Ramos (cell line): ENCODE results near the gene SIMC1.
"Not testable (repeated sequence)": the region's sequence is repeated elsewhere in the genome, so short reads cannot be mapped to it uniquely, and the experiment has no call there.

Experiments
- in situ Hi-C: fragments of 300-500 bp; cut with MboI; formaldehyde crosslinking; loops from one replicate; pipeline ENCODE4 v1.14.3; 2022; ENCODE audit warnings: low sequenced_read_pairs; ENCODE audit not compliant: unreplicated experiment

SIMC1 gene

GRCh38 chr5:176290057-176290840 lies 52.0 kb downstream of the SIMC1 start:
- in situ Hi-C loops: not testable (repeated sequence)

- in situ Hi-C loops: not testable (repeated sequence)
These were observed 67.1 kb downstream of the SIMC1 start for GRCh38 chr5:176305356-176305755.

- in situ Hi-C loops: no loop called here
These were observed 79.5 kb downstream of the SIMC1 start for GRCh38 chr5:176317534-176318374.

DNA sequence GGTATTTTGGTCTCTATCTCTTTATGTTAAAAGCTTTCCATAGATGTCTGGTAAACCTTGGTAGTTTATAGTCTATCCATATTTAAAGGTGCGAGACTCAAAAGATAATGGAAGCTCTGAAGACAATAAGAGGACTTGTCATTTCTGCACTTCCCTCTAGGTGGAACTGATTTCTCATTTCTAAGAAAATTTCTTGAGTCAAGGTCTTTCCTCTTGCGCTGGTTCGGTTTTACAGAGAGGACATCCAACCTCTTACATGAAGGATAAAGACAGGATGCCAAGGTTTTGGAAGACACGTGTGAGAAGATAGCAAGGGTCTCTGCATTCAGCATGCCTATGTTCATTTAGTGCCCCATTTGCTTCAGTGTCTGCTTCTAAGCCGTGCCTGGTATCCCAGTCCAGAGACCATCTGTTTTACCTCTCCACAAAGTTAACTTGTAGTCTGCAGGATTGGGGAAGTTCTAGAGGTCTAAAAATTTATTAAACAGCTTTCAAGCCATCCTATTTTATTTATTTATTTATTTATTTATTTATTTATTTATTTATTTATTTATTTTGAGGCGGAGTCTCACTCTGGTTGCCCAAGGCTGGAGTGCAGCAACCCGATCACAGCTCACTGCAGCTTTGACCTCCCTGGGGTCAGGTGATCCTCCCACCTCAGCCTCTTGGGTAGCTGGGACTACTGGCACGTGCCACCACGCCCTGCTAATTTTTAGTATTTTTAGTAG lies 81.8 kb downstream of the SIMC1 start:
- in situ Hi-C loops: no loop called here

DNA sequence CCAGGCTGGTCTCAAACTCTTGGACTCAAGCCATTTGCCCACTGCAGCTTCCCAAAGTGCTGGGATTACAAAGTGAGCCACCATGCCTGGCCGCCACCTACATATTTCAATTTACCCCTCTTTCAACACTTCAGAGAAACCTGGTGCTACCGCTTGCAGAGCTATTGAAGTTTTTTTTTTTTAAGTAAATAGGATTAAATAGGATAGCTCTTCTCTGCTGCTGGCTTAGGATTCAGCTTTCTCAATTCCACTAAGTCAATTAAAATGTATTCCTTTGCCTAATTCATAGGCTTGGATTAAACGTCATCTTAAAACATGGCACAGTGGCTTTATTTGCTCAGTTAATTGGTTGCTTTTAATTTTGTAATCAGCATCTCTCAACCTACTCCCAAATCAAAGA lies 82.4 kb downstream of the SIMC1 start:
- in situ Hi-C loops: no loop called here

DNA sequence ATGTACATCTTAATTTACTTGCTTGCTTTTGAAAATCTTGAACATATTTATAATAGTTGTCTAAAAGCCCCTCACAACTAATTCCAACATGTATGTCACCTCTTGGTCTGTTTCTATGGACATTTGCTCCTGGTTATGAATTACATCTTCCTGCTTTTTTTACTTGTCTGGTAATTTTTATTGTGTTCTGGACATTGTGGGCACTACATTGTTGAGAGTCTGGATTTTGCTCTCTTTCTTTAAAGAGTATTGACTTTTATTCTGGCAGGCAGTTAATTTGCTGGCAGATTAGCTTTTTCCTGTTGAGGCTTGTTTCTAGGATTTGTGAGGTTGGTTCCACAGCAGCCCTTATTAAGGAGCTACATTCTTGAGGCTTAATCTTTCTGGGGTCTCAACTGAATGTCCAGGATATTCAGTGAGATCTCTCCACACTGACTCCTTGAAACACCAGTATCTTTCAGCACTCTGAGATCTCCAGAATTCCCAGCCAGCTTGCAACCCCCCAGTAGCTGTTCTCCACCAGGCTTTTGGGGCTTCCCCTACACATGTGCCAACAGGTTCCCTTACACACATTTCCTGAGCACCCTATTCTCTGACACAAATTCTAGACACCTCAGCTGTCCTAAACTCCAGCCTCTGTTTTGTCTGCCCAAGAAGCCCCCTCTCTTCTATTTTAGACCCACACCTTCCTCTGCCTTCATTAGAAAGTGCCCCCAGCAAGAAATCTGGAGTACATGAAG lies 96.0 kb downstream of the SIMC1 start:
- in situ Hi-C loops: no loop called here

- in situ Hi-C loops: no loop called here
These were observed 99.7 kb downstream of the SIMC1 start for GRCh38 chr5:176337913-176338312.

GRCh38 chr5:176339304-176339703 lies 101.1 kb downstream of the SIMC1 start:
- in situ Hi-C loops: no loop called here

- in situ Hi-C loops: no loop called here
These were observed 103.3 kb downstream of the SIMC1 start for GRCh38 chr5:176341325-176342157.

DNA sequence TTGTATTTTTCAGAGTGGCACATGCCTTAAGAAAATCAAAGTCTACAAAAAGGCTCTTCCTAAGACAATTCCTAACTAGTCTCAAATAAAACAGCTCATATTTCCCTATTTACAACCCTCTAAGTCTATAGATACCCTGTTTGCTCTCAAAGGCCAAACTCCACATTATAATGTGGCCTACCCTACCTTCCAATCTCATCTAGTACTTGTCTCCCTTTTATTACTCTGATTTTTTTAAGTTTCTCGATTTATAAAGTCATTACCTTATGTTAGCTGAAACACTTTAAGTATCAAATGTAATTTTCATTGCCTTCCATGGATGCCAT lies 103.9 kb downstream of the SIMC1 start:
- in situ Hi-C loops: no loop called here

DNA sequence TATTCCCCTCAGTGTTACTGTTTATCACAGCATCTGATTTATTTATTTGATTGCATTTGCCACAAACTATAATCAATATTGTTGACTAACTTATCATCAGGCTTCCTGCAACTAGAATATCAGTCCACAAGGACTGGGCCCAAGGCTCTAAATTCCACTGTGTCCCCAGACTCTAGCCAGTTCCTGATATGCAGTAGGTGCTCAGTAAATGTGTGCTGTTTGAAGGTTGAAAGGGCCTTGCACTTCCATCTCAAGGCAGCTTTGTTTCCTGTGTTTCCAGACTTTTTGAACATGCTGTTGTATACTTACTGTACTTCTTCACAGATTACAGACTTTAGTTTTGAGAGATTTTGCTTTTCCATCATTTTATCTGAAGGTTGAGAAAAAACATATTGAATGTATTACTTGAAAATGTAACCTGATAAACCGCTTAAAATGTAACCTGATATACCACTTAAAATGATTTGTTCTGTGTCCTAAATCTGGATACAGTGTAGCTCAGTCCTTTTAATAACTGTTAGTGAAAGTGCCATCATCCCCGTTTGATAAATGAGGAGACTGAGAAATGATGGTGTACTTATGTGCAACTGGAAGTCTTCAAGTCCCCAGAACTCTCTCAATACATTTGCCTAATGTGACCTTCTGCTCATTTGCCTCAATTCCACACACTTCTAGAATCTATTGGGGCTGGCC lies 104.7 kb downstream of the SIMC1 start:
- in situ Hi-C loops: no loop called here

GRCh38 chr5:176350416-176350815 lies 112.2 kb downstream of the SIMC1 start:
- in situ Hi-C loops: no loop called here

DNA sequence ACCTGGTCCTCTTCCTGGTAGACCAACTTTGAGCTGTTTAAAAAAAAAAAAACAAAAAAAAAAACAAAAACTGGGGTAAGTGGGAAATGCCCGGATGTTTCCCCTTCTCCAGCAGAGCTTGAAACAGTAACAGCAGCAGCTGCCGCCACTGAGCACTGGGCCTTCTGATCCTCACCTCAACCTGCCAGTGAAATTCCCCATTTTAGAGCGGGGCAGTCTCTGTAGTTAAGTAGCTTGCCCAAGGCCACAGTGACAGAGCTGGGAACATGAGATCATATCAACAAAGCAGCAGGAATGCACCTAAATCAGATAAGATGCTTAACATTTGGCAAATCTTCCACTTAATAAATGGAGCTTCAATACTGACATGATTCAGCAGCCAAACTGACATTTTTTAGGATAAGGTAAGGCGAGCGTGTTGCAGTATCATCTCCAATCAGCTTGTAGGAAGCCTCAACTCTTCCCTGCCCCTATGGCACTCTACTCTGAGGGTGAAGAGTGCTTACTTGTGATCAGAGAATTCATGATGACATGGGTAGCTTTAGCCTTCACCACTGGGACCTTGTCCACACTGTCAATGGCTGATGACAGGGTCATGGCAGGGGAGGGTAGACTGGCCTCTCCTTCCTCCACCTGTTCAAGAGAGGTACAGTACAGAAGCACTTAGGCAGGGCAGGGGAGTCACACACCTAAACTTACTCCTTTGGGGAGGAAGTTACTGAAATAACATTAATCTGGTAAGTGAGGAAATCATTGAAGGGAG lies 114.1 kb downstream of the SIMC1 start:
- in situ Hi-C loops: no loop called here

DNA sequence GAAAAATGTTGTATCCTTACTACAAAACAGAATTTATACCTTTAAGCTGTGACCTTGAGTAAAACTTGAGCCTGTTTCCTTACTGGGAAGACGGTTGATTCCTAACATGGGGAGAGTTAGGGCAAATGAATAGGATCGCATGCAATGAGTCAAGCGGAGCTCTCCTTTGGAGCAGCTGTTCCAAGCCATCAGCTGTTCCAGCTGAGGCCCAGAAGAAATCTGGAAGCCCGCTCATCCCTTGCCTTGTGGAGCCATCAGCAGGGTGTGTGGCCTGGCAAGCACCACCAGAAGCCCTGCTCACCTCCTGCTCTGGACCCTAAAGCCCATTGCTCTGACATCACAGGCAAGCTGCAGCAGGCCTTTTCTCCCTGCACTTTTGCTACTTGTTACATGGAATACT lies 115.3 kb downstream of the SIMC1 start:
- in situ Hi-C loops: no loop called here

GRCh38 chr5:176355400-176356178 lies 117.4 kb downstream of the SIMC1 start:
- in situ Hi-C loops: no loop called here

DNA sequence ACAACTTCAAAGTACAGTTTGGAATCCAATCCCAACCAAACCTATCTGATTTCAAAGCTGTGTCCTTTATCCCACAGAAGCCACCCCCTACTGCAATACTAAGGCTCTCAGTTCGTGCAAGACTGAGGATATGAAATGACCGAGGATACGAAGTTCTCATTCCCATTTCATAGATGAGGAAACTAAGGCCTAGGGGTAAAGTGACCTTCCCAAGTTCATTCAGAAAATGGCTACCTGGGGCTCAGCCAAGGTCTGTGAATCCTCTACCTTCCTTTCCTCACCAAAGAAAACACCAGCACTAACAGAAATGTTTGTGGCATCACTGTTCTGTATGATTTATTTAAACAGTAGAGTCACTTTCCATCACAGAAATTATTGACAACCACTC lies 117.9 kb downstream of the SIMC1 start:
- in situ Hi-C loops: no loop called here

DNA sequence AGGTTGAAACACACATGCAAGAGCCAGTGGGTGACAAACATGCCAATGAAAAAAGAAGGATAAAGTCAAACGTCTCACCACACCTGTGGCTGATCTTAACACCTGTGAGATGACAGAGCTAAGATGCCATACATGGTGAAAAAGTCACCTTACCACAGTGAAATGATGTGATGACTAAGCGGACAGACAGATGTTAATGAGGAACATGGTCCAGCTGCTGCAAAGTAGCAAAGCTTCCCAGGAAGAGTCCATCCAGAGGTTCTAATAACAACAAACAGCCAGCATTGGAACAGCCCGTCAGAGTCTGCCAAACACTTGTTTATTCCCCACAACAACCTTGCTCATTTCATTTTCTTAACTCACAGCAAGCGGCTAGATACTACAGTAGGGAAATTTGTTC lies 121.4 kb downstream of the SIMC1 start:
- in situ Hi-C loops: no loop called here
